Astrocyte (in vitro differentiated cells and primary cell): ENCODE results near the gene DLGAP4. TPM values are rescaled to one million over a fixed set of nuclear protein-coding genes. Genes with fewer than 3 reads are reported as not detected.

Source experiments
- DNase-seq: peaks from one replicate; pipeline ENCODE4 v3.0.0-alpha.2; 2010; ENCODE audit warnings: low read depth
- FAIRE-seq: peaks from 2 replicates; lab custom pipeline; 2011; peaks lifted over from hg19 to GRCh38; lab: Jason Lieb, UNC
- H2AFZ ChIP-seq: 2 replicates; pipeline ENCODE4 v1.6.0; 2012; ENCODE audit warnings: low read depth, low read length, inconsistent platforms
- H3K27ac ChIP-seq: 2 replicates; pipeline ENCODE4 v1.5.1; 2011; ENCODE audit warnings: low read depth, low read length, inconsistent platforms
- H3K27me3 ChIP-seq: 2 replicates; pipeline ENCODE4 v1.6.0; 2011; ENCODE audit warnings: low read length, inconsistent platforms; ENCODE audit not compliant: insufficient read depth
- H3K36me3 ChIP-seq: 2 replicates; pipeline ENCODE4 v1.5.1; 2011; ENCODE audit warnings: low read length, inconsistent platforms; ENCODE audit not compliant: insufficient read depth
- H3K4me1 ChIP-seq: 2 replicates; pipeline ENCODE4 v1.5.1; 2011; ENCODE audit warnings: low read length, inconsistent platforms; ENCODE audit not compliant: insufficient read depth
- H3K4me2 ChIP-seq: 2 replicates; pipeline ENCODE4 v1.6.0; 2012; ENCODE audit warnings: low read length, inconsistent platforms
- H3K4me3 ChIP-seq: 2 replicates; pipeline ENCODE4 v1.5.1; 2011; ENCODE audit warnings: low read depth, mild to moderate bottlenecking, low read length, inconsistent platforms; ENCODE audit not compliant: insufficient read depth
- H3K79me2 ChIP-seq: 2 replicates; pipeline ENCODE4 v1.6.0; 2012; ENCODE audit warnings: mild to moderate bottlenecking, low read length, inconsistent platforms; ENCODE audit not compliant: insufficient read depth
- H3K9ac ChIP-seq: 2 replicates; pipeline ENCODE4 v1.6.0; 2012; ENCODE audit warnings: mild to moderate bottlenecking, low read length, inconsistent platforms
- H3K9me3 ChIP-seq: 2 replicates; pipeline ENCODE4 v1.5.1; 2012; ENCODE audit warnings: low read depth, mild to moderate bottlenecking, low read length, inconsistent platforms; ENCODE audit not compliant: insufficient read depth
- H4K20me1 ChIP-seq: 2 replicates; pipeline ENCODE4 v1.6.0; 2012; ENCODE audit warnings: low read length, inconsistent platforms; ENCODE audit not compliant: insufficient read depth
- H3K27ac Mint-ChIP-seq: one replicate; pipeline ENCODE4 v1.8.0; 2021; ENCODE audit warnings: mild to moderate bottlenecking, mixed read lengths; ENCODE audit not compliant: unreplicated experiment
- H3K27me3 Mint-ChIP-seq: one replicate; pipeline ENCODE4 v1.8.0; 2021; ENCODE audit warnings: low read depth, mixed read lengths; ENCODE audit not compliant: unreplicated experiment
- H3K36me3 Mint-ChIP-seq: one replicate; pipeline ENCODE4 v1.8.0; 2021; ENCODE audit warnings: low read depth, mixed read lengths; ENCODE audit not compliant: unreplicated experiment
- H3K4me1 Mint-ChIP-seq: one replicate; pipeline ENCODE4 v1.8.0; 2021; ENCODE audit warnings: low read depth, mixed read lengths; ENCODE audit not compliant: unreplicated experiment
- H3K4me3 Mint-ChIP-seq: one replicate; pipeline ENCODE4 v1.8.0; 2021; ENCODE audit warnings: mild to moderate bottlenecking, moderate library complexity, mixed read lengths; ENCODE audit not compliant: unreplicated experiment
- H3K9me3 Mint-ChIP-seq: one replicate; pipeline ENCODE4 v1.8.0; 2021; ENCODE audit warnings: mild to moderate bottlenecking, mixed read lengths; ENCODE audit not compliant: unreplicated experiment
- CTCF ChIP-seq: IDR thresholded peaks from 2 replicates; pipeline ENCODE4 v1.5.1; 2011; ENCODE audit warnings: low read depth, mild to moderate bottlenecking, inconsistent platforms, low read length, moderate library complexity; ENCODE audit not compliant: insufficient read depth
- EZH2 ChIP-seq: IDR thresholded peaks from 2 replicates; pipeline ENCODE4 v1.6.1; 2012; ENCODE audit warnings: mild to moderate bottlenecking, low read length, inconsistent platforms; ENCODE audit not compliant: insufficient read depth
- total RNA-seq: library from RNA; stranded (reverse); gene quantifications from 2 replicates; pipeline ENCODE4 v1.2.1, GENCODE V29; 2021

Gene DLGAP4
- total RNA-seq, 1 donor from 2014 or later, result 135 TPM

DNA sequence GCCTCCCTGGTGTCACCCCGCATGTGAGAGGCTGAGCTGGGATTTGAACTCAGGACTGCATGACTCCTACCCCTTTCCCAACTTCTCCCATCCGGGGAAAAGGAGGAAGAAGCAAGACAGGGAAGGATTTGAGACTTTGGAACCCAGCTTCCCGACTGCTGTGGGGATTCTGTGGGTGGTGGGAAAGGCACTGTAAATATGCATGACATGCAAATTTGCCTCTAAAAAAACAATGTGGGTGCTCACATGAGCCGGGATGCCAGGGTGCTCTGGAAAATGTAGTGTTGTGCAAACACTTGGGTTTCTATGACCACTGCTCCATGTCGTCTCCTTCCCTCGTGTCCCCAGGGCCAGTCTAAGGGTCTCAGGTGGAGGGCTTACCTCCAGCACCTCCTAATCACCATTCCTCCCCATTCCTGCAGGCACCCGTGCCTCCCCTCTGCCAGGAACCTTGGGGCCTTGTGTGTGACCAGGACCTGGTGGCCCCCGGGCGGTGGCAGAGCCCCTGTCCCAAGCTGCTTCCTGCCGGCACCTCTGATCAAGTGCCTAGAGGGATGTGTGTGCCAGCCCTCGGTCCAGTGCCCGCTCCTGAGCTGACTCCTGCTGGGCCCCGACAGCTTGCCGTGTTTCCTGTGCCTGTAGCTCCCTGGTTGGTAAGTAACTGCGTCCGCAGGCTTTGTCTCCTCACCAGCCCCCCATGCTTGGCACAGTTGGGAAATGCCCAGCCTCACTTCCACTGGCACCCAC, 60.7 kb downstream of the DLGAP4 start:
- no peaks in the 10 kb centered on the region for H3K9me3 Mint-ChIP-seq
- FAIRE-seq (no peak), DNase-seq (no peak)
- H3K9ac ChIP-seq, result no peak overlapping the region
- no peaks in the 10 kb centered on the region for H3K36me3 Mint-ChIP-seq
- no peaks in the 10 kb centered on the region for H3K4me1 Mint-ChIP-seq
- no peaks in the 10 kb centered on the region for H3K79me2 ChIP-seq
- no peaks in the 10 kb centered on the region for H3K9me3 ChIP-seq
- H4K20me1 ChIP-seq, result no peaks in the 10 kb centered on the region
- peaks cover 45% of the 10 kb centered on the region for H3K27me3 Mint-ChIP-seq
- no peak overlapping the region for H2AFZ ChIP-seq
- no peak overlapping the region for H3K27ac ChIP-seq
- H3K4me2 ChIP-seq, result no peak overlapping the region
- H3K4me3 Mint-ChIP-seq, result no peak overlapping the region
- TF ChIP-seq CTCF (no peak), EZH2 (no peak)
- no peaks in the 10 kb centered on the region for H3K36me3 ChIP-seq
- H3K4me1 ChIP-seq, result no peaks in the 10 kb centered on the region
- no peak overlapping the region for H3K4me3 ChIP-seq
- H3K27me3 ChIP-seq, result peaks cover 18% of the 10 kb centered on the region
- no peak overlapping the region for H3K27ac Mint-ChIP-seq

DNA sequence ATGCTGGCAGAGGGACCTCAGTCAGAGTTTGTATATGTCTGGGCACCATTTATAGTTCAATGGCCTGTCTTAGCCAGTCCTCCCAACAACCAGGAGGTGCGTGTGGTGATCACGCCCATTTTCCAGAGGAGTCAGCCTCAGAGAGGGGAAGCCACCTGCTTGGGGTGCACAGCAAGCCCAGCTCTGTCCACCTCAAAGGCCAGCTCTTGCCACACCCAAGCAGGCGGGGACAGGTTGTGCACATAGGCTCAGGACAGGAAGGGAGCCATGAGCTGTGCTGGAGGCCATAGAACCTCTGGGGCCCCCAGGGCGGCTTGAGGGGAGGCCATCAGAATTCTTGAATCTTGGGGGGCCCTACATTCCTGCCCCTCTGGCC, 61.2 kb downstream of the DLGAP4 start:
- DNase-seq, result no peak
- no peak for FAIRE-seq
- Histone ChIP-seq H3K4me3 (no peak overlapping the region), H3K9ac (no peak overlapping the region), H3K4me2 (no peak overlapping the region), H3K79me2 (no peaks in the 10 kb centered on the region), H3K27me3 (peaks cover 18% of the 10 kb centered on the region), H3K27ac (no peak overlapping the region), H3K36me3 (no peaks in the 10 kb centered on the region), H3K4me1 (no peaks in the 10 kb centered on the region), H3K9me3 (no peaks in the 10 kb centered on the region), H4K20me1 (no peaks in the 10 kb centered on the region), H2AFZ (no peak overlapping the region)
- no peak overlapping the region for H3K27ac Mint-ChIP-seq
- H3K27me3 Mint-ChIP-seq, result peaks cover 45% of the 10 kb centered on the region
- no peaks in the 10 kb centered on the region for H3K36me3 Mint-ChIP-seq
- H3K4me3 Mint-ChIP-seq, result no peak overlapping the region
- TF ChIP-seq CTCF, result no peak
- no peak for TF ChIP-seq EZH2
- H3K4me1 Mint-ChIP-seq, result no peaks in the 10 kb centered on the region
- no peaks in the 10 kb centered on the region for H3K9me3 Mint-ChIP-seq
